ENCODE measurements around the gene DNAH10. TPM values are rescaled to one million over a fixed set of nuclear protein-coding genes. Genes with fewer than 3 reads are reported as not detected.
A peak's percentile ranks its signal among the peaks of the same experiment; 100 is the strongest.

Gene DNAH10
- total RNA-seq, 1 donor from 2014 or later = under 0.01 TPM

DNA sequence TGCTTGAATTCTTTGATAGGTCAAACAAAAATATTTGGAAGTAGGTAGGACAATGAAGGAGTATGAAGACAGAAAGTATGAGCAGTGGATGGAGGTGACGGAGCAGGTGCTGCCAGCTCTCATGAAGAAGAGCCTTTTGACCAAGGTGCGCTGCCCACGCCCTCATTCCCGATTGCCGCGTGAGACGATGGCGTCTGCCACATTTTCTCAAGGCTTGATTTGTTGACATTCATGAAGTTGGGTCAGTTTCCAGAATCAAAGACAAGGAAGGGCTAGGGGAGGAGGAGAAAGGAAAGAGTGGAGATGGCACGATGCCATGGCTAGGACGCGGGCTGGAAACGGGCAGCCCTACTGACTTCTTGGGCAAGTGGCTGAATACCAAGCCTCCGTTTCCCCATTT, 37.1 kb downstream of the DNAH10 start:
- Histone ChIP-seq H3K36me3 (ENCODE audit: control insufficient read depth, insufficient read depth, low read length) (no peaks in the 10 kb centered on the region), H3K27me3 (ENCODE audit: control insufficient read depth, insufficient read depth, low read length) (no peaks in the 10 kb centered on the region), H3K4me3 (ENCODE audit: low read depth, low read length) (no peak overlapping the region)
- FAIRE-seq (peak; percentile 32), DNase-seq (ENCODE audit: low read depth) (no peak)
- TF ChIP-seq, protein P1, sequence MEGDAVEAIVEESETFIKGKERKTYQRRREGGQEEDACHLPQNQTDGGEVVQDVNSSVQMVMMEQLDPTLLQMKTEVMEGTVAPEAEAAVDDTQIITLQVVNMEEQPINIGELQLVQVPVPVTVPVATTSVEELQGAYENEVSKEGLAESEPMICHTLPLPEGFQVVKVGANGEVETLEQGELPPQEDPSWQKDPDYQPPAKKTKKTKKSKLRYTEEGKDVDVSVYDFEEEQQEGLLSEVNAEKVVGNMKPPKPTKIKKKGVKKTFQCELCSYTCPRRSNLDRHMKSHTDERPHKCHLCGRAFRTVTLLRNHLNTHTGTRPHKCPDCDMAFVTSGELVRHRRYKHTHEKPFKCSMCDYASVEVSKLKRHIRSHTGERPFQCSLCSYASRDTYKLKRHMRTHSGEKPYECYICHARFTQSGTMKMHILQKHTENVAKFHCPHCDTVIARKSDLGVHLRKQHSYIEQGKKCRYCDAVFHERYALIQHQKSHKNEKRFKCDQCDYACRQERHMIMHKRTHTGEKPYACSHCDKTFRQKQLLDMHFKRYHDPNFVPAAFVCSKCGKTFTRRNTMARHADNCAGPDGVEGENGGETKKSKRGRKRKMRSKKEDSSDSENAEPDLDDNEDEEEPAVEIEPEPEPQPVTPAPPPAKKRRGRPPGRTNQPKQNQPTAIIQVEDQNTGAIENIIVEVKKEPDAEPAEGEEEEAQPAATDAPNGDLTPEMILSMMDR (IDR thresholded peaks at IDR 0.05; ENCODE audit: insufficient read depth, low read length, severe bottlenecking) = no peak

- TF ChIP-seq, protein P1 (IDR thresholded peaks at IDR 0.05; ENCODE audit: insufficient read depth, low read length, severe bottlenecking) = peak; percentile 52
- FAIRE-seq = no peak
- Histone ChIP-seq H3K4me3 (ENCODE audit: low read depth, low read length) (no peak overlapping the region), H3K27me3 (ENCODE audit: control insufficient read depth, insufficient read depth, low read length) (no peaks in the 10 kb centered on the region), H3K36me3 (ENCODE audit: control insufficient read depth, insufficient read depth, low read length) (no peaks in the 10 kb centered on the region)
- peak; percentile 55 for DNase-seq (ENCODE audit: low read depth)
These were observed 39.6 kb downstream of the DNAH10 start for GRCh38 chr12:123801573-123802178.

DNA sequence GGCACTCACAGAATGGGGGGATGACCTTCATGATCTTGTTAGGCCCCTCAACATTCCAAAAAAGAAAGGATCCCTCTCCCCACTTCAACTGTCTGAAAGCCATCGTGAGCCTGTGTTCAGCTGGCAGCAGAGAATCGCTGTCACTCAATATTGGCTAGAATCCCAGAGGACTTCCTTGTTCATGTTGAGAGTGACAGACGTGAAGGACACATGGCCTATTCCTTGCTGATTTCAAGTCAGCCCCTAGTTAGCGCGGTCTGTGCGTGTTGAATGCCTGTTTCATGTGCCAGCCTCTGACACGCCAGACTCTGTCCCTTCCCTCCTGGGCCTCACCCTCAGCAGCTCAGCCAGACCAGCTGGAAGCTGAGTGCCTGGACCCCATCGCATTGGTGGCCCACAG, 43.1 kb downstream of the DNAH10 start:
- FAIRE-seq (no peak), DNase-seq (ENCODE audit: low read depth) (no peak)
- TF ChIP-seq, protein P1 (IDR thresholded peaks at IDR 0.05; ENCODE audit: insufficient read depth, low read length, severe bottlenecking) = no peak
- no peaks in the 10 kb centered on the region for H3K36me3 ChIP-seq (ENCODE audit: control insufficient read depth, insufficient read depth, low read length)
- H3K4me3 ChIP-seq (ENCODE audit: low read depth, low read length) = no peak overlapping the region
- peaks cover 5% of the 10 kb centered on the region for H3K27me3 ChIP-seq (ENCODE audit: control insufficient read depth, insufficient read depth, low read length)

DNA sequence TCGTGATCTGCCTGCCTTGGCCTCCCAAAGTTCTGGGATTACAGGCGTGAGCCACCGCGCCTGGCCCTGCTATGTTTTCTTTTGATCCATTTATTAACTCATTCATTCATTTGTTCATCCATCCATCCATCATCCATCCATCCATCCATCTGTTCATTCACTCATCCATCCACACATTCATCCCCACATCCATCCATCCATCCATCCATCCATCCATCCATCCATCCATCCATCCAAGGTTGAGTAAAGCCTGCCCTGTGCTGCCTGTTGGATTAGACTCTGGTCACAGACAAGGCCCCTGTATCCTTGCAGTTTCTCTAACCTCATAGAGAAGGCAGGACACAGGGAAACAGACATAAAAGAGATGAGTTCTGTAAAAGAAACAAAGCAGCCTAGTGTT, 44.9 kb downstream of the DNAH10 start:
- FAIRE-seq (no peak), DNase-seq (ENCODE audit: low read depth) (no peak)
- H3K36me3 ChIP-seq (ENCODE audit: control insufficient read depth, insufficient read depth, low read length) = no peaks in the 10 kb centered on the region
- TF ChIP-seq, protein P1 (IDR thresholded peaks at IDR 0.05; ENCODE audit: insufficient read depth, low read length, severe bottlenecking) = no peak
- no peak overlapping the region for H3K4me3 ChIP-seq (ENCODE audit: low read depth, low read length)
- H3K27me3 ChIP-seq (ENCODE audit: control insufficient read depth, insufficient read depth, low read length) = peaks cover 5% of the 10 kb centered on the region

- H3K4me3 ChIP-seq (ENCODE audit: low read depth, low read length) = no peak overlapping the region
- no peak for FAIRE-seq
- no peak for DNase-seq (ENCODE audit: low read depth)
- peaks cover 5% of the 10 kb centered on the region for H3K27me3 ChIP-seq (ENCODE audit: control insufficient read depth, insufficient read depth, low read length)
- TF ChIP-seq, protein P1 (IDR thresholded peaks at IDR 0.05; ENCODE audit: insufficient read depth, low read length, severe bottlenecking) = no peak
- H3K36me3 ChIP-seq (ENCODE audit: control insufficient read depth, insufficient read depth, low read length) = no peaks in the 10 kb centered on the region
These were observed 45.6 kb downstream of the DNAH10 start for GRCh38 chr12:123807670-123808069.

DNA sequence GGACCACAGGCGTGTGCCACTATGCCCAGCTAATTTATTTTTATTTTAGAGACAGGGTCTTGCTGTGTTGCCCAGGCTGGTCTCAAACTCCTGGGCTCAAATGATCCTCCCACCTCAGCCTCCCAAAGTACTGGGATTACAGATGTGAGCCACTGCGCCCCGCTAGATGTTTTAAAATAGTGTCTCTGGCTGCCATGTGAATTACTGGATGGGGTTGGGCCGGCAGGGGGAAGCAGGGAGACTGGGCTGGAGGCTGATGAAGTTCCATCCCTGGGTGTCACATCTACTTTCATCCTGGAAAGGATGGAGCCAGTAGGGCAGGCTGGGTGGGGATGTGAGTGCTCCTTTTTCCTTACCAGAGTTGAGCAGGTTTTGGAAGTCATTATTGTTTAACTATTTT, 46.1 kb downstream of the DNAH10 start:
- Histone ChIP-seq H3K27me3 (ENCODE audit: control insufficient read depth, insufficient read depth, low read length) (peaks cover 5% of the 10 kb centered on the region), H3K36me3 (ENCODE audit: control insufficient read depth, insufficient read depth, low read length) (no peaks in the 10 kb centered on the region), H3K4me3 (ENCODE audit: low read depth, low read length) (no peak overlapping the region)
- FAIRE-seq = no peak
- DNase-seq (ENCODE audit: low read depth) = peak; percentile 16
- TF ChIP-seq, protein P1 (IDR thresholded peaks at IDR 0.05; ENCODE audit: insufficient read depth, low read length, severe bottlenecking) = peak; percentile 31
